ENCODE measurements around the gene DGKQ.

- TF ChIP-seq ESRRA (IDR thresholded peaks at IDR 0.05; ENCODE audit: borderline replicate concordance, low read length) (no peak), EP300 (IDR thresholded peaks at IDR 0.05) (no peak), MAX (IDR thresholded peaks at IDR 0.05) (no peak), MYC (IDR thresholded peaks at IDR 0.05; ENCODE audit: borderline replicate concordance, low read length) (no peak), SREBF2 (IDR thresholded peaks at IDR 0.05) (no peak), POLR2A (IDR thresholded peaks at IDR 0.05; ENCODE audit: low read length) (no peak), CBX2 (IDR thresholded peaks at IDR 0.05; ENCODE audit: borderline replicate concordance, low read depth) (no peak), GATA3 (IDR thresholded peaks at IDR 0.05; ENCODE audit: borderline replicate concordance) (no peak)
- TF ChIP-seq, protein P1, sequence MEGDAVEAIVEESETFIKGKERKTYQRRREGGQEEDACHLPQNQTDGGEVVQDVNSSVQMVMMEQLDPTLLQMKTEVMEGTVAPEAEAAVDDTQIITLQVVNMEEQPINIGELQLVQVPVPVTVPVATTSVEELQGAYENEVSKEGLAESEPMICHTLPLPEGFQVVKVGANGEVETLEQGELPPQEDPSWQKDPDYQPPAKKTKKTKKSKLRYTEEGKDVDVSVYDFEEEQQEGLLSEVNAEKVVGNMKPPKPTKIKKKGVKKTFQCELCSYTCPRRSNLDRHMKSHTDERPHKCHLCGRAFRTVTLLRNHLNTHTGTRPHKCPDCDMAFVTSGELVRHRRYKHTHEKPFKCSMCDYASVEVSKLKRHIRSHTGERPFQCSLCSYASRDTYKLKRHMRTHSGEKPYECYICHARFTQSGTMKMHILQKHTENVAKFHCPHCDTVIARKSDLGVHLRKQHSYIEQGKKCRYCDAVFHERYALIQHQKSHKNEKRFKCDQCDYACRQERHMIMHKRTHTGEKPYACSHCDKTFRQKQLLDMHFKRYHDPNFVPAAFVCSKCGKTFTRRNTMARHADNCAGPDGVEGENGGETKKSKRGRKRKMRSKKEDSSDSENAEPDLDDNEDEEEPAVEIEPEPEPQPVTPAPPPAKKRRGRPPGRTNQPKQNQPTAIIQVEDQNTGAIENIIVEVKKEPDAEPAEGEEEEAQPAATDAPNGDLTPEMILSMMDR (IDR thresholded peaks at IDR 0.05), result no peak
- TF ChIP-seq, protein P2, sequence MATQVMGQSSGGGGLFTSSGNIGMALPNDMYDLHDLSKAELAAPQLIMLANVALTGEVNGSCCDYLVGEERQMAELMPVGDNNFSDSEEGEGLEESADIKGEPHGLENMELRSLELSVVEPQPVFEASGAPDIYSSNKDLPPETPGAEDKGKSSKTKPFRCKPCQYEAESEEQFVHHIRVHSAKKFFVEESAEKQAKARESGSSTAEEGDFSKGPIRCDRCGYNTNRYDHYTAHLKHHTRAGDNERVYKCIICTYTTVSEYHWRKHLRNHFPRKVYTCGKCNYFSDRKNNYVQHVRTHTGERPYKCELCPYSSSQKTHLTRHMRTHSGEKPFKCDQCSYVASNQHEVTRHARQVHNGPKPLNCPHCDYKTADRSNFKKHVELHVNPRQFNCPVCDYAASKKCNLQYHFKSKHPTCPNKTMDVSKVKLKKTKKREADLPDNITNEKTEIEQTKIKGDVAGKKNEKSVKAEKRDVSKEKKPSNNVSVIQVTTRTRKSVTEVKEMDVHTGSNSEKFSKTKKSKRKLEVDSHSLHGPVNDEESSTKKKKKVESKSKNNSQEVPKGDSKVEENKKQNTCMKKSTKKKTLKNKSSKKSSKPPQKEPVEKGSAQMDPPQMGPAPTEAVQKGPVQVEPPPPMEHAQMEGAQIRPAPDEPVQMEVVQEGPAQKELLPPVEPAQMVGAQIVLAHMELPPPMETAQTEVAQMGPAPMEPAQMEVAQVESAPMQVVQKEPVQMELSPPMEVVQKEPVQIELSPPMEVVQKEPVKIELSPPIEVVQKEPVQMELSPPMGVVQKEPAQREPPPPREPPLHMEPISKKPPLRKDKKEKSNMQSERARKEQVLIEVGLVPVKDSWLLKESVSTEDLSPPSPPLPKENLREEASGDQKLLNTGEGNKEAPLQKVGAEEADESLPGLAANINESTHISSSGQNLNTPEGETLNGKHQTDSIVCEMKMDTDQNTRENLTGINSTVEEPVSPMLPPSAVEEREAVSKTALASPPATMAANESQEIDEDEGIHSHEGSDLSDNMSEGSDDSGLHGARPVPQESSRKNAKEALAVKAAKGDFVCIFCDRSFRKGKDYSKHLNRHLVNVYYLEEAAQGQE (IDR thresholded peaks at IDR 0.05), result no peak
Observed at GRCh38 chr4:962231-963208, 10.8 kb downstream of the DGKQ start.

All from A549 (cell line).